ENCODE measurements around the gene CCDC141.

DNA sequence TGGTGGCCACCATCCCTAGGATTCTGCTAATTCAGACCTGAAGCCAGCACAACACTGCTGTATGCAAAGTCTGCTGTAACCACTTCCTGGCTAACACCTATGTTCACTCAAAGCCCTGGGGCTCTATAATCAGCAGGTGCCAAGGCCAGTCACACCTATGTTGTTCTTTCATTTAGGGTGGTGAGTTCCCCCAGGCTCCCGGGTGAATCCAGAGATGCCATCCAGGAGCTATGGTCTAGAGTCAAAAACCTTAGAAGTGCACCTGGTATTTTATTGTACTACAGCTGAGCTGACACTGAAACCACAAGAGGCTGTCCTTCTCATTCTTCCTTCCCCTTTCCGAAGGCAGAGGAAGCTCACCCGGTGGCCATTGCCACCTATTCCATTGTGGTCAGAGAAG, 46.2 kb upstream of the CCDC141 start:
- TF ChIP-seq CTCF (IDR thresholded peaks at IDR 0.05) = no peak
- TF ChIP-seq POLR2A (IDR thresholded peaks at IDR 0.05) = no peak
